Muscle of back (tissue), 11 donors: ENCODE data around the gene C4orf50. TPM values are rescaled to one million over a fixed set of nuclear protein-coding genes. Genes with fewer than 3 reads are reported as not detected.

Source experiments
- DNase-seq, 3 donors: peaks; one replicate each; pipeline versions ENCODE4 v3.0.0 to v3.0.0-alpha.2; 2013
- polyA plus RNA-seq, 10 donors: library from polyadenylated mRNA; unstranded; fragments of 120-200 nt; gene quantifications; one replicate each; pipeline ENCODE4 v1.2.1, GENCODE V29; 2013; ENCODE audit not compliant: insufficient read length in 10 of 10

C4orf50 gene
- polyA plus RNA-seq, 10 donors = 0.01 to 0.04 (median 0.01) TPM; not detected in 7

- DNase-seq = no peak
These were observed 73.1 kb downstream of the C4orf50 start for GRCh38 chr4:5945171-5945570.

GRCh38 chr4:5943561-5943960 is 74.7 kb downstream of the C4orf50 start:
- no peak for DNase-seq

- DNase-seq = peak in 1 of 3 donors; percentile 42
These were observed 75.3 kb downstream of the C4orf50 start for GRCh38 chr4:5942947-5943346.

- DNase-seq = no peak
These were observed 76.6 kb downstream of the C4orf50 start for GRCh38 chr4:5941601-5942000.

- DNase-seq = no peak
These were observed 77.6 kb downstream of the C4orf50 start for GRCh38 chr4:5940470-5941203.

- DNase-seq = no peak
These were observed 84.0 kb downstream of the C4orf50 start for GRCh38 chr4:5933996-5934831.

GRCh38 chr4:5933116-5933515 is 85.1 kb downstream of the C4orf50 start:
- DNase-seq = no peak

- no peak for DNase-seq
These were observed 86.1 kb downstream of the C4orf50 start for GRCh38 chr4:5932035-5932568.

GRCh38 chr4:5931526-5931925 is 86.7 kb downstream of the C4orf50 start:
- DNase-seq = no peak

GRCh38 chr4:5930876-5931275 is 87.4 kb downstream of the C4orf50 start:
- DNase-seq = no peak

GRCh38 chr4:5930456-5930855 is 87.8 kb downstream of the C4orf50 start:
- no peak for DNase-seq

GRCh38 chr4:5928844-5929420 is 89.3 kb downstream of the C4orf50 start:
- DNase-seq = no peak

GRCh38 chr4:5928274-5928673 is 90.0 kb downstream of the C4orf50 start:
- DNase-seq = no peak

- no peak for DNase-seq
These were observed 90.5 kb downstream of the C4orf50 start for GRCh38 chr4:5927747-5928146.

- DNase-seq = no peak
These were observed 91.1 kb downstream of the C4orf50 start for GRCh38 chr4:5927116-5927515.

GRCh38 chr4:5926598-5926997 is 91.6 kb downstream of the C4orf50 start:
- no peak for DNase-seq

- no peak for DNase-seq
These were observed 92.6 kb downstream of the C4orf50 start for GRCh38 chr4:5925419-5926200.

- DNase-seq = no peak
These were observed 93.6 kb downstream of the C4orf50 start for GRCh38 chr4:5924461-5925125.

GRCh38 chr4:5923376-5923775 is 94.9 kb downstream of the C4orf50 start:
- DNase-seq = no peak

- no peak for DNase-seq
These were observed 95.7 kb downstream of the C4orf50 start for GRCh38 chr4:5922556-5922955.

- DNase-seq = no peak
These were observed 96.2 kb downstream of the C4orf50 start for GRCh38 chr4:5921981-5922380.
